NCI-H446 treated with DMSO at 0.1 percent for 48 hours (cell line): ENCODE results near the gene NBPF19.
"Not testable (repeated sequence)": the region's sequence is repeated elsewhere in the genome, so short reads cannot be mapped to it uniquely, and the experiment has no call there.

Experiments
- DNase-seq: peaks from one replicate; lab custom pipeline; 2025; lab: John Stamatoyannopoulos, UW

The NBPF19 gene, protein sequence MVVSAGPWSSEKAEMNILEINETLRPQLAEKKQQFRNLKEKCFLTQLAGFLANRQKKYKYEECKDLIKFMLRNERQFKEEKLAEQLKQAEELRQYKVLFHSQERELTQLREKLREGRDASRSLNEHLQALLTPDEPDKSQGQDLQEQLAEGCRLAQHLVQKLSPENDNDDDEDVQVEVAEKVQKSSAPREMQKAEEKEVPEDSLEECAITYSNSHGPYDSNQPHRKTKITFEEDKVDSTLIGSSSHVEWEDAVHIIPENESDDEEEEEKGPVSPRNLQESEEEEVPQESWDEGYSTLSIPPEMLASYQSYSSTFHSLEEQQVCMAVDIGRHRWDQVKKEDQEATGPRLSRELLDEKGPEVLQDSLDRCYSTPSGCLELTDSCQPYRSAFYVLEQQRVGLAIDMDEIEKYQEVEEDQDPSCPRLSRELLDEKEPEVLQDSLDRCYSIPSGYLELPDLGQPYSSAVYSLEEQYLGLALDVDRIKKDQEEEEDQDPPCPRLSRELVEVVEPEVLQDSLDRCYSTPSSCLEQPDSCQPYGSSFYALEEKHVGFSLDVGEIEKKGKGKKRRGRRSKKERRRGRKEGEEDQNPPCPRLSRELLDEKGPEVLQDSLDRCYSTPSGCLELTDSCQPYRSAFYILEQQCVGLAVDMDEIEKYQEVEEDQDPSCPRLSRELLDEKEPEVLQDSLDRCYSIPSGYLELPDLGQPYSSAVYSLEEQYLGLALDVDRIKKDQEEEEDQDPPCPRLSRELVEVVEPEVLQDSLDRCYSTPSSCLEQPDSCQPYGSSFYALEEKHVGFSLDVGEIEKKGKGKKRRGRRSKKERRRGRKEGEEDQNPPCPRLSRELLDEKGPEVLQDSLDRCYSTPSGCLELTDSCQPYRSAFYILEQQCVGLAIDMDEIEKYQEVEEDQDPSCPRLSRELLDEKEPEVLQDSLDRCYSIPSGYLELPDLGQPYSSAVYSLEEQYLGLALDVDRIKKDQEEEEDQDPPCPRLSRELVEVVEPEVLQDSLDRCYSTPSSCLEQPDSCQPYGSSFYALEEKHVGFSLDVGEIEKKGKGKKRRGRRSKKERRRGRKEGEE (N-terminal part only)

DNA sequence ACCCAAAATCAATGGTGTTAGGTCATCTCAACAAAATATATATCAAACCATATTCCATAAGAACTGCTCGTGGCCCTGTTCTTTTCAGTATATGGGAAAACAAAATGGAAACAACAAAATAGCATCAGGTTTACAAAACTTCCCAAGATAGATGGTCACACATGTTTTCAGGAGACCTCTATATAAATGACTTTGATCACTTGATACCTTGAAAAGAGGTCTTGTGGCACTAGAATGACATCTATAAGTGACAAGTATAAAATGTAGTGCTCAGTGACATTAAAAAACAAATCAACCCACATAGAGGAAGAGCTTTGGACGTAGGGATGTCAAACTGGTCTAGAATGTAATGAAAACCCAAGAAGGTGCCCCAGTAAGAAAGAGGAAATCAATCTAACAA, at the start of gene NBPF19:
Gene NBPF19, plus strand, starts transcription at position 301 of the 400 bp plus-strand sequence. CDS start 888 bp downstream, outside the sequence.
- not testable (repeated sequence) for DNase-seq

GRCh38 chr1:149428317-149428716, 46.5 kb upstream of the NBPF19 start:
- DNase-seq = not testable (repeated sequence)

- not testable (repeated sequence) for DNase-seq
Observed at GRCh38 chr1:149445451-149445850, 29.4 kb upstream of the NBPF19 start.

DNA sequence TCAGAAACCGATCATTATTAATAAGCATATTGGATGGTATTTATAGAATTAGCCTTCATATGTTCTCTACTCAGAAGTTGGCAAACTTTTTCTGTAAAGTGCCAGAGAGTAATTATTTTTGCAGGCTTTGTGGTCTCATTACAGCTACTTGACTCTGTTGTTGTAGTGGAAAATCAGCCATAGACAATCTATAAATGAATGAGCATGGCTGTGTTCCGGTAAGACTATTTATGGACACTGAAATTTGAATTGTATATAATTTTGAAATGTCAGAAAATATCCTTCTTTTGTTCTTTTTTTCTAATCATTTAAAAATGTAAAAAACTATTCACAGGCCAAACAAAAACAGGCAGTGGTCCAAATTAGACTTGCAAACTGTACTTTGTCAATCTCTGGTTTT, 22.6 kb upstream of the NBPF19 start:
- not testable (repeated sequence) for DNase-seq

DNA sequence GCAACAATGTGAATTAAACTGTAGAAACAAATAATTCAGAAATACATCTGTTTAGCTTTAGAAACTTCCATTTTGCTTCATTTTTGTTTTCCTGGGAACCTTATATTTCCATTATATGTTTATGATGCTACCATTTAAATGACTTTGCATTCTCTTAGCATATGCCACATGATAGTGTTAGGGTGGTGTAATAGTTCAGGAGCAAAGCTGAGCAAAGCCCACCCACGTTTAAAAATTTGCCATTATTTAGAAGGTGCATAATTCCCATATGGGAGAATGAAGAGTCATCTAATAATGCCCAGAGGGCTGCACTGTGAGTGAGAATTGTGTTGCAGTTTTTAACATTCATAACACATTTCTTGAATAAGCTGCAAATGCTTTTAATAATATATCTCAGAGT, 22.2 kb upstream of the NBPF19 start:
- not testable (repeated sequence) for DNase-seq

DNA sequence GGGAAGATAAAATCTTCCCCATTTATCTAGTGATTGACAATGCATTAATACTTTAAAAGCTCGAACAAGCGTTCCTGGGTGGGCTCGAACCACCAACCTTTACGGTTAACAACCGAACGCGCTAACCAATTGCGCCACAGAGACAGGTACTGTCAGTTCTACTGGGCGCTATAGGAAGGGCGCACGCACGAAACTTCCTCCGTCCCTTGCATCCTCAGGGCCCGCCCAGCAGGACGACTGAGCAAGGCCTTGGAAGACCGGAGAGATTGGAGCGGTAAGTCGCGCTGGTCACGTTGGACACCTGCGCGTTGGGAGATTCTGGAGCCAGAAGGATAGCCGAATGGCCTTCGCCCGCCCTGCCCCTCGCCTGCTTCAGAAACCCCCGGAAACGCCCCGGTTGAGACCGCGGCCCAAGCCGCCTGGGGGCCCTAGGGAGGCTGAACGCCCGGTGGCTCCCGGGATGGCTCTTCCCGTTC, 83.5 kb downstream of the NBPF19 start:
- DNase-seq = not testable (repeated sequence)

DNA sequence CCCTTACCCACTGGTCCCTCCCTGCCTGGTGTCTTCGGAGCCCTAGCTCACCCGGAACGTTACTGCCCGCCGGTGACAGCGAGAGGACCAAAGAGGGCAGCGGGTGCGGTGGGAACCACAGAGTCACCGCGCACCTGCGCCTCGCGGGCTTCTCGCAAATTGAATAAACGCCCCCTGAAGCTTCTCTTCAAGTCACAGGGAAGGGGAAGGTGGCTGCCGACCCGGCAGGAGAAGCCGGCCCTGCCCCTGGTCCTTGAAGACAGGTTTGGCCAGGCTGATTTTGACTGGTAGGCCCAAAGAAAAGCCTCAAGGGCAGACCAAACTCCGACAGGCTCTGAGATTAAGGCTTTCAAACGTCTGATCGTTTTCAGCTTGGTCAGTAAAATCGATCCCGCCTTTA, 87.0 kb downstream of the NBPF19 start:
- not testable (repeated sequence) for DNase-seq

DNA sequence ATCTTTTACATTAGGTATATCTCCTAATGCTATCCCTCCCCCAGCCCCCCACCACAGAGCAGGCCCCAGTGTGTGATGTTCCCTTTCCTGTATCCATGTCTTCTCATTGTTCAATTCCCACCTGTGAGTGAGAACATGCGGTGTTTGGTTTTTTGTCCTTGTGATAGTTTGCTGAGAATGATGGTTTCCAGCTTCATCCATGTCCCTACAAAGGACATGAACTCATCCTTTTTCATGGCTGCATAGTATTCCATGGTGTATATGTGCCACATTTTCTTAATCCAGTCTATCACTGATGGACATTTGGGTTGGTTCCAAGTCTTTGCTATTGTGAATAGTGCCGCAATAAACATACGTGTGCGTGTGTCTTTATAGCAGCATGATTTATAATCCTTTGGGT, 90.6 kb downstream of the NBPF19 start:
- DNase-seq = not testable (repeated sequence)

GRCh38 chr1:149572763-149573162, 97.9 kb downstream of the NBPF19 start:
- not testable (repeated sequence) for DNase-seq

DNA sequence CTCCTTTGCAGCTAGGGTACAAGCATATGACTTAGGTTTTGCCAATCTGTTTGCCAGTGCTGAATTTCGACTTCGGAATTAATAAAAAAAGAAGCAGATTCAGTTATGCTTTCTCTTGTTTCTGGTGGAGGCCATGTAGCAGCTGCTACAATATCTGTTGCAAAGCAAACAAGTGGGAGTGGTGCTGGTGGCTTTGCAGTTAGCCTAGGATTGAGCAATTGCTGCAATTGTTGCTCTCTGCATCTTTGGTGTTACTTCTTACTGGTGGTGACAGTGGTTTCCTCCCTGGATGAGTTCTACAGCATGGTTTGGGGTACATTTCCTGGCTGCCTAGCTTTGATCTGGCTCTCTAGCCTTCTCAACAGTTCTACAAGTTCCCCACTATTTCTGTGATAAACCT, 110.7 kb downstream of the NBPF19 start:
- DNase-seq = not testable (repeated sequence)
